Chondrocyte (in vitro differentiated cells): Measurements from ENCODE around the gene PSAP. TPM values are rescaled to one million over a fixed set of nuclear protein-coding genes. Genes with fewer than 3 reads are reported as not detected.
"Not testable (repeated sequence)": the region's sequence is repeated elsewhere in the genome, so short reads cannot be mapped to it uniquely, and the experiment has no call there.

Experiments
- DNase-seq: peaks from one replicate; pipeline ENCODE4 v3.0.0; 2021; ENCODE audit warnings: mixed read lengths, low spot score
- H3K27ac Mint-ChIP-seq: one replicate; pipeline ENCODE4 v1.8.0; 2021; ENCODE audit warnings: mild to moderate bottlenecking, moderate library complexity, mixed read lengths; ENCODE audit not compliant: unreplicated experiment
- H3K27me3 Mint-ChIP-seq: 2 replicates; pipeline ENCODE4 v1.8.0; 2021; ENCODE audit warnings: low read depth, mixed read lengths
- H3K36me3 Mint-ChIP-seq: 2 replicates; pipeline ENCODE4 v1.8.0; 2021; ENCODE audit warnings: low read depth, mixed read lengths
- H3K4me1 Mint-ChIP-seq: 2 replicates; pipeline ENCODE4 v1.8.0; 2021; ENCODE audit warnings: low read depth, mild to moderate bottlenecking, mixed read lengths
- H3K4me3 Mint-ChIP-seq: one replicate; pipeline ENCODE4 v1.8.0; 2021; ENCODE audit warnings: mild to moderate bottlenecking, moderate library complexity, mixed read lengths; ENCODE audit not compliant: unreplicated experiment
- H3K9me3 Mint-ChIP-seq: 2 replicates; pipeline ENCODE4 v1.8.0; 2021; ENCODE audit warnings: low read depth, mixed read lengths
- CTCF ChIP-seq: fragments of 200-600 bp; sonication (generic); IDR thresholded peaks from 2 replicates; pipeline ENCODE4 v1.5.0; 2021; ENCODE audit warnings: antibody characterized with exemption, mild to moderate bottlenecking, moderate library complexity
- total RNA-seq: library from RNA; stranded (reverse); gene quantifications from 3 replicates; pipeline ENCODE4 v1.2.1, GENCODE V29; 2021

Gene PSAP
- total RNA-seq, 1 donor from 2014 or later: 970 TPM

GRCh38 chr10:71878327-71879034 is 27.4 kb upstream of the PSAP start:
- H3K27ac Mint-ChIP-seq: no peak overlapping the region
- no peak for TF ChIP-seq CTCF
- no peaks in the 10 kb centered on the region for H3K4me1 Mint-ChIP-seq
- H3K9me3 Mint-ChIP-seq: no peaks in the 10 kb centered on the region
- no peak overlapping the region for H3K4me3 Mint-ChIP-seq
- no peaks in the 10 kb centered on the region for H3K27me3 Mint-ChIP-seq
- DNase-seq: no peak
- no peaks in the 10 kb centered on the region for H3K36me3 Mint-ChIP-seq

- Mint-ChIP-seq H3K4me3 (no peak overlapping the region), H3K9me3 (no peaks in the 10 kb centered on the region), H3K27ac (no peak overlapping the region), H3K4me1 (no peaks in the 10 kb centered on the region), H3K36me3 (no peaks in the 10 kb centered on the region), H3K27me3 (no peaks in the 10 kb centered on the region)
- DNase-seq: no peak
- TF ChIP-seq CTCF: no peak
These were observed 26.8 kb upstream of the PSAP start for GRCh38 chr10:71877821-71878220.

GRCh38 chr10:71874680-71875354 is 23.8 kb upstream of the PSAP start:
- not testable (repeated sequence) for H3K27ac Mint-ChIP-seq, H3K4me3 Mint-ChIP-seq, H3K9me3 Mint-ChIP-seq, H3K27me3 Mint-ChIP-seq, H3K36me3 Mint-ChIP-seq, H3K4me1 Mint-ChIP-seq, DNase-seq

- Mint-ChIP-seq H3K27me3 (no peaks in the 10 kb centered on the region), H3K4me3 (no peak overlapping the region), H3K36me3 (no peaks in the 10 kb centered on the region), H3K27ac (no peak overlapping the region), H3K4me1 (peaks cover 11% of the 10 kb centered on the region), H3K9me3 (no peaks in the 10 kb centered on the region)
- DNase-seq: no peak
- TF ChIP-seq CTCF: no peak
These were observed 22.6 kb upstream of the PSAP start for GRCh38 chr10:71873582-71874211.

- DNase-seq, H3K27ac Mint-ChIP-seq, H3K4me3 Mint-ChIP-seq, H3K27me3 Mint-ChIP-seq, H3K36me3 Mint-ChIP-seq, H3K9me3 Mint-ChIP-seq: not testable (repeated sequence)
- peaks cover 28% of the 10 kb centered on the region for H3K4me1 Mint-ChIP-seq
These were observed 18.6 kb upstream of the PSAP start for GRCh38 chr10:71869601-71870000.

GRCh38 chr10:71868192-71868697 is 17.2 kb upstream of the PSAP start:
- Mint-ChIP-seq H3K4me1 (peaks cover 29% of the 10 kb centered on the region), H3K4me3 (no peak overlapping the region), H3K9me3 (no peaks in the 10 kb centered on the region), H3K36me3 (no peaks in the 10 kb centered on the region), H3K27me3 (no peaks in the 10 kb centered on the region), H3K27ac (peak overlapping the region; percentile 65)
- DNase-seq: peak; percentile 52
- TF ChIP-seq CTCF: no peak
